GM23248 (cell line): ENCODE measurements around the gene ALPK3. TPM values are rescaled to one million over a fixed set of nuclear protein-coding genes. Genes with fewer than 3 reads are reported as not detected.

Experiments
- DNase-seq: peaks from one replicate; pipeline ENCODE4 v3.0.0-alpha.2; 2015
- H2AFZ ChIP-seq: fragments of 200-600 bp; sonication (generic); 2 replicates; pipeline ENCODE4 v1.6.1; 2016; ENCODE audit warnings: antibody characterized with exemption
- H3F3A ChIP-seq: fragments of 200-600 bp; sonication (generic); 2 replicates; pipeline ENCODE4 v1.6.1; 2016; ENCODE audit warnings: mild to moderate bottlenecking, antibody characterized with exemption, mixed run types; ENCODE audit not compliant: insufficient read depth
- H3K27ac ChIP-seq: fragments of 200-600 bp; sonication (generic); 2 replicates; pipeline ENCODE4 v1.5.1; 2016; ENCODE audit warnings: mild to moderate bottlenecking
- H3K27me3 ChIP-seq: fragments of 200-600 bp; sonication (generic); replicated peaks from 2 replicates; pipeline ENCODE4 v1.6.1; 2016; ENCODE audit warnings: mild to moderate bottlenecking; ENCODE audit not compliant: insufficient read depth
- H3K36me3 ChIP-seq: fragments of 200-600 bp; sonication (generic); 2 replicates; pipeline ENCODE4 v1.6.1; 2016; ENCODE audit warnings: low read depth, mild to moderate bottlenecking
- H3K4me1 ChIP-seq: fragments of 200-600 bp; sonication (generic); 2 replicates; pipeline ENCODE4 v1.6.1; 2016; ENCODE audit warnings: mild to moderate bottlenecking; ENCODE audit not compliant: insufficient read depth
- H3K4me2 ChIP-seq: fragments of 200-600 bp; sonication (generic); one replicate; pipeline ENCODE4 v1.6.1; 2016; ENCODE audit warnings: mild to moderate bottlenecking; ENCODE audit not compliant: unreplicated experiment
- H3K4me3 ChIP-seq: fragments of 200-600 bp; sonication (generic); 2 replicates; pipeline ENCODE4 v1.5.1; 2016; ENCODE audit warnings: mild to moderate bottlenecking
- H3K79me2 ChIP-seq: fragments of 200-600 bp; sonication (generic); 2 replicates; pipeline ENCODE4 v1.6.1; 2016; ENCODE audit warnings: mild to moderate bottlenecking; ENCODE audit not compliant: insufficient read depth
- H3K9ac ChIP-seq: fragments of 200-600 bp; sonication (generic); 2 replicates; pipeline ENCODE4 v1.6.1; 2016; ENCODE audit warnings: mild to moderate bottlenecking
- H3K9me2 ChIP-seq: fragments of 200-600 bp; sonication (generic); 2 replicates; pipeline ENCODE4 v1.6.1; 2016; ENCODE audit warnings: mixed run types, mild to moderate bottlenecking, moderate library complexity; ENCODE audit not compliant: insufficient read depth
- H3K9me3 ChIP-seq: fragments of 200-600 bp; sonication (generic); one replicate; pipeline ENCODE4 v1.6.1; 2017; ENCODE audit warnings: low read depth
- H4K20me1 ChIP-seq: fragments of 200-600 bp; sonication (generic); 2 replicates; pipeline ENCODE4 v1.6.0; 2016; ENCODE audit not compliant: insufficient read depth
- EZH2 ChIP-seq: fragments of 200-600 bp; sonication (generic); IDR thresholded peaks from 2 replicates; pipeline ENCODE4 v1.6.1; 2018; ENCODE audit warnings: antibody characterized with exemption, mild to moderate bottlenecking; ENCODE audit not compliant: insufficient read depth, poor library complexity, severe bottlenecking
- EZH2phosphoT487 ChIP-seq: fragments of 200-600 bp; sonication (generic); IDR thresholded peaks from 2 replicates; pipeline ENCODE4 v1.6.1; 2018; ENCODE audit warnings: antibody characterized with exemption, moderate library complexity, mild to moderate bottlenecking, low read depth; ENCODE audit not compliant: insufficient read depth
- WGBS, 2 experiments: methylation state at CpG; one replicate each; pipeline ENCODE4 v1.1.6; 2015 to 2017; ENCODE audit warnings: low lambda C conversion rate in 2 of 2, low coverage in 1 of 2; ENCODE audit errors: missing lambda C conversion rate in 2 of 2; 5-methylcytosine and 5-hydroxymethylcytosine counted together
- in situ Hi-C: fragments of 300-500 bp; cut with MboI; formaldehyde crosslinking; loops from 2 replicates; pipeline ENCODE4 v1.15.0; 2020
- polyA plus RNA-seq: library from polyadenylated mRNA; unstranded; fragments of >200 nt; fragmentation: Nextera tagmentation; extraction: Ambion mirVana; gene quantifications from 2 replicates; pipeline ENCODE4 v1.2.1, GENCODE V29; 2016
- total RNA-seq: library from RNA; depleted of rRNA; stranded (reverse); fragments of >200 nt; shearing (Covaris generic); gene quantifications from 2 replicates; pipeline ENCODE4 v1.2.3, GENCODE V29; 2014

The ALPK3 gene
- total and polyA plus RNA-seq, 2 experiments from 2014 or later: 5.0 TPM; not detected in 1

- 56 to 57% methylated on average over 1 of the region's 1 CpG for WGBS, 2 experiments
- H3K9ac ChIP-seq: no peak overlapping the region
- H3K9me3 ChIP-seq: no peaks in the 10 kb centered on the region
- H3F3A ChIP-seq: no peaks in the 10 kb centered on the region
- no peak for DNase-seq
- H2AFZ ChIP-seq: no peak overlapping the region
- no peaks in the 10 kb centered on the region for H3K36me3 ChIP-seq
- no peaks in the 10 kb centered on the region for H3K27me3 ChIP-seq
- TF ChIP-seq EZH2phosphoT487 (no peak), EZH2 (no peak)
- H3K4me3 ChIP-seq: no peak overlapping the region
- H3K79me2 ChIP-seq: no peaks in the 10 kb centered on the region
- H4K20me1 ChIP-seq: no peaks in the 10 kb centered on the region
- in situ Hi-C loops: no loop called here
- no peaks in the 10 kb centered on the region for H3K9me2 ChIP-seq
- H3K4me2 ChIP-seq: no peak overlapping the region
- no peaks in the 10 kb centered on the region for H3K4me1 ChIP-seq
- H3K27ac ChIP-seq: no peak overlapping the region
Observed at GRCh38 chr15:84886984-84887299, 69.8 kb downstream of the ALPK3 start.

- Histone ChIP-seq H3K36me3 (no peaks in the 10 kb centered on the region), H3K9ac (no peak overlapping the region), H3F3A (no peaks in the 10 kb centered on the region), H3K4me3 (no peak overlapping the region), H3K27ac (no peak overlapping the region), H3K27me3 (no peaks in the 10 kb centered on the region), H3K9me3 (no peaks in the 10 kb centered on the region), H3K9me2 (no peaks in the 10 kb centered on the region), H4K20me1 (no peaks in the 10 kb centered on the region), H3K4me1 (no peaks in the 10 kb centered on the region), H3K79me2 (no peaks in the 10 kb centered on the region), H3K4me2 (no peak overlapping the region), H2AFZ (no peak overlapping the region)
- DNase-seq: no peak
- WGBS, 2 experiments: 59 to 63% methylated on average over 4 of the region's 4 CpGs
- TF ChIP-seq EZH2phosphoT487: no peak
- no peak for TF ChIP-seq EZH2
- in situ Hi-C loops: no loop called here
Observed at GRCh38 chr15:84887938-84888337, 70.8 kb downstream of the ALPK3 start.

- Histone ChIP-seq H3K9ac (no peak overlapping the region), H2AFZ (no peak overlapping the region), H3K9me2 (no peaks in the 10 kb centered on the region), H3K36me3 (no peaks in the 10 kb centered on the region), H3K27me3 (no peaks in the 10 kb centered on the region), H3K4me2 (no peak overlapping the region), H3K4me1 (no peaks in the 10 kb centered on the region), H3K79me2 (no peaks in the 10 kb centered on the region), H3K9me3 (no peaks in the 10 kb centered on the region), H3K27ac (no peak overlapping the region), H4K20me1 (no peaks in the 10 kb centered on the region), H3K4me3 (no peak overlapping the region), H3F3A (no peaks in the 10 kb centered on the region)
- 76 to 78% methylated on average over 17 of the region's 17 CpGs for WGBS, 2 experiments
- in situ Hi-C loops: no loop called here
- no peak for DNase-seq
- TF ChIP-seq EZH2phosphoT487 (no peak), EZH2 (no peak)
Observed at GRCh38 chr15:84888639-84889038, 71.5 kb downstream of the ALPK3 start.

- no peak overlapping the region for H3K4me2 ChIP-seq
- H3K27me3 ChIP-seq: no peaks in the 10 kb centered on the region
- in situ Hi-C loops: no loop called here
- H3K36me3 ChIP-seq: no peaks in the 10 kb centered on the region
- H3K27ac ChIP-seq: no peak overlapping the region
- 83 to 85% methylated on average over 8 of the region's 8 CpGs for WGBS, 2 experiments
- H3K9ac ChIP-seq: no peak overlapping the region
- no peak for DNase-seq
- H3K9me3 ChIP-seq: no peaks in the 10 kb centered on the region
- H3F3A ChIP-seq: no peaks in the 10 kb centered on the region
- H3K79me2 ChIP-seq: no peaks in the 10 kb centered on the region
- no peak overlapping the region for H2AFZ ChIP-seq
- H3K4me1 ChIP-seq: no peaks in the 10 kb centered on the region
- H3K9me2 ChIP-seq: no peaks in the 10 kb centered on the region
- H4K20me1 ChIP-seq: no peaks in the 10 kb centered on the region
- H3K4me3 ChIP-seq: no peak overlapping the region
- TF ChIP-seq EZH2: no peak
Observed at GRCh38 chr15:84889313-84889990, 72.3 kb downstream of the ALPK3 start.
